OCI-LY3 (cell line): ENCODE measurements around the gene SHC3.

Experiments
- H2AFZ ChIP-seq: fragments of 200-600, 300-600 bp; shearing (Covaris generic); 2 replicates; pipeline ENCODE4 v1.6.0; 2014; ENCODE audit warnings: antibody characterized with exemption, low read depth, low read length
- H3K27ac ChIP-seq: fragments of 200-600, 300-600 bp; sonication (generic); 2 replicates; pipeline ENCODE4 v1.5.1; 2014; ENCODE audit warnings: mild to moderate bottlenecking, low read length, moderate library complexity, mixed read lengths
- H3K27me3 ChIP-seq: fragments of 200-600, 300-600 bp; sonication (generic); 2 replicates; pipeline ENCODE4 v1.6.1; 2014; ENCODE audit warnings: low read depth, low read length, mixed read lengths
- H3K36me3 ChIP-seq: fragments of 200-600, 300-600 bp; sonication (generic); replicated peaks from 2 replicates; pipeline ENCODE3; 2014; ENCODE audit warnings: low read depth, low read length, mixed read lengths
- H3K4me1 ChIP-seq: fragments of 300-600, 200-600 bp; sonication (generic); 2 replicates; pipeline ENCODE4 v1.6.1; 2014; ENCODE audit warnings: low read length, mixed read lengths
- H3K4me2 ChIP-seq: fragments of 200-600, 300-600 bp; sonication (generic); 2 replicates; pipeline ENCODE4 v1.6.1; 2014; ENCODE audit warnings: low read length, mixed read lengths
- H3K4me3 ChIP-seq: fragments of 300-600, 200-600 bp; sonication (generic); 2 replicates; pipeline ENCODE4 v1.5.1; 2014; ENCODE audit warnings: antibody characterized with exemption, mild to moderate bottlenecking, low read length, moderate library complexity
- H3K79me2 ChIP-seq: fragments of 300-600, 200-600 bp; shearing (Covaris generic); 2 replicates; pipeline ENCODE4 v1.6.1; 2014; ENCODE audit warnings: mild to moderate bottlenecking, low read length, mixed read lengths
- H3K9ac ChIP-seq: fragments of 300-600, 200-600 bp; shearing (Covaris generic); 2 replicates; pipeline ENCODE4 v1.6.0; 2014; ENCODE audit warnings: mild to moderate bottlenecking, low read length, moderate library complexity
- H3K9me3 ChIP-seq: fragments of 200-600, 300-600 bp; shearing (Covaris generic); 2 replicates; pipeline ENCODE4 v1.6.1; 2014; ENCODE audit warnings: low read length, mixed read lengths; ENCODE audit not compliant: insufficient read depth
- H4K20me1 ChIP-seq: fragments of 200-600, 300-600 bp; sonication (generic); 2 replicates; pipeline ENCODE4 v1.6.1; 2016; ENCODE audit warnings: low read length, mixed read lengths; ENCODE audit not compliant: insufficient read depth
- EZH2phosphoT487 ChIP-seq: fragments of 200-600 bp; shearing (Covaris generic); IDR thresholded peaks from 2 replicates; pipeline ENCODE4 v1.6.1; 2018; ENCODE audit warnings: antibody characterized with exemption, mixed run types, low read depth
- TF ChIP-seq, protein P1 (sequence below): fragments of 200-600, 300-600 bp; sonication (generic); IDR thresholded peaks from 2 replicates; pipeline ENCODE4 v1.5.1; 2014; ENCODE audit warnings: antibody characterized with exemption, low read length, low read depth

The SHC3 gene

GRCh38 chr9:89000973-89001916 lies 177.4 kb downstream of the SHC3 start:
- H3K27ac ChIP-seq: no peak overlapping the region
- peaks cover 25% of the 10 kb centered on the region for H3K27me3 ChIP-seq
- no peaks in the 10 kb centered on the region for H3K36me3 ChIP-seq
- H3K4me3 ChIP-seq: no peak overlapping the region
- H3K9me3 ChIP-seq: no peaks in the 10 kb centered on the region
- no peak overlapping the region for H3K9ac ChIP-seq
- peak overlapping the region; percentile 38 for H3K4me2 ChIP-seq
- H3K79me2 ChIP-seq: no peaks in the 10 kb centered on the region
- H3K4me1 ChIP-seq: no peaks in the 10 kb centered on the region
- H2AFZ ChIP-seq: no peak overlapping the region
- no peaks in the 10 kb centered on the region for H4K20me1 ChIP-seq
- TF ChIP-seq EZH2phosphoT487: no peak
- TF ChIP-seq, protein P1, sequence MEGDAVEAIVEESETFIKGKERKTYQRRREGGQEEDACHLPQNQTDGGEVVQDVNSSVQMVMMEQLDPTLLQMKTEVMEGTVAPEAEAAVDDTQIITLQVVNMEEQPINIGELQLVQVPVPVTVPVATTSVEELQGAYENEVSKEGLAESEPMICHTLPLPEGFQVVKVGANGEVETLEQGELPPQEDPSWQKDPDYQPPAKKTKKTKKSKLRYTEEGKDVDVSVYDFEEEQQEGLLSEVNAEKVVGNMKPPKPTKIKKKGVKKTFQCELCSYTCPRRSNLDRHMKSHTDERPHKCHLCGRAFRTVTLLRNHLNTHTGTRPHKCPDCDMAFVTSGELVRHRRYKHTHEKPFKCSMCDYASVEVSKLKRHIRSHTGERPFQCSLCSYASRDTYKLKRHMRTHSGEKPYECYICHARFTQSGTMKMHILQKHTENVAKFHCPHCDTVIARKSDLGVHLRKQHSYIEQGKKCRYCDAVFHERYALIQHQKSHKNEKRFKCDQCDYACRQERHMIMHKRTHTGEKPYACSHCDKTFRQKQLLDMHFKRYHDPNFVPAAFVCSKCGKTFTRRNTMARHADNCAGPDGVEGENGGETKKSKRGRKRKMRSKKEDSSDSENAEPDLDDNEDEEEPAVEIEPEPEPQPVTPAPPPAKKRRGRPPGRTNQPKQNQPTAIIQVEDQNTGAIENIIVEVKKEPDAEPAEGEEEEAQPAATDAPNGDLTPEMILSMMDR: peak; percentile 82

- Histone ChIP-seq H3K27ac (no peak overlapping the region), H3K4me1 (no peaks in the 10 kb centered on the region), H3K9me3 (no peaks in the 10 kb centered on the region), H3K27me3 (peaks cover 20% of the 10 kb centered on the region), H3K79me2 (no peaks in the 10 kb centered on the region), H3K4me2 (no peak overlapping the region), H2AFZ (no peak overlapping the region), H3K4me3 (no peak overlapping the region), H3K36me3 (no peaks in the 10 kb centered on the region), H3K9ac (no peak overlapping the region), H4K20me1 (no peaks in the 10 kb centered on the region)
- TF ChIP-seq, protein P1: no peak
- no peak for TF ChIP-seq EZH2phosphoT487
These were observed 178.2 kb downstream of the SHC3 start for GRCh38 chr9:89000371-89000781.

DNA sequence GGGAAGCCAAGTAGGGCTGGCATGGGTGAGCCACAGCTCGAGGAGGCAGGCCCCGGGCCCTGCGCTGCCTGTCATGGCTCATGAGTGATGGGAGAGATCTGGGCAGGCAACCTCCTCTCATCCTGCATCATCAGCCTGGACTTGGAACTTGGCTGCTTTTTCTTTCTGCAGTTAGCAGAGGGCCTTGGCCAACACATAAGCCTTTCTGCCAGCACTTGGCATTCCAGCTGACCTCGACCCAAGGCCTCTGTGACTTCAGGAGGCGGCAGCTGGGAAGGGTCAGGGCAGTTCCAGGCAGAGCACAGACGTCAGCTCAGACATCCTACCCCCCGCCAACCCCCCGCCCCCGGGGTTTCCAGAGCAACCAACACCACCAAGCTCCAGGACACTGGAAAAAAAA lies 179.7 kb downstream of the SHC3 start:
- Histone ChIP-seq H3K79me2 (no peaks in the 10 kb centered on the region), H3K36me3 (no peaks in the 10 kb centered on the region), H3K4me1 (no peaks in the 10 kb centered on the region), H2AFZ (no peak overlapping the region), H3K27ac (no peak overlapping the region), H3K4me3 (no peak overlapping the region), H3K27me3 (peaks cover 16% of the 10 kb centered on the region), H3K9ac (no peak overlapping the region), H3K9me3 (no peaks in the 10 kb centered on the region), H4K20me1 (no peaks in the 10 kb centered on the region), H3K4me2 (no peak overlapping the region)
- TF ChIP-seq EZH2phosphoT487: no peak
- TF ChIP-seq, protein P1: no peak

DNA sequence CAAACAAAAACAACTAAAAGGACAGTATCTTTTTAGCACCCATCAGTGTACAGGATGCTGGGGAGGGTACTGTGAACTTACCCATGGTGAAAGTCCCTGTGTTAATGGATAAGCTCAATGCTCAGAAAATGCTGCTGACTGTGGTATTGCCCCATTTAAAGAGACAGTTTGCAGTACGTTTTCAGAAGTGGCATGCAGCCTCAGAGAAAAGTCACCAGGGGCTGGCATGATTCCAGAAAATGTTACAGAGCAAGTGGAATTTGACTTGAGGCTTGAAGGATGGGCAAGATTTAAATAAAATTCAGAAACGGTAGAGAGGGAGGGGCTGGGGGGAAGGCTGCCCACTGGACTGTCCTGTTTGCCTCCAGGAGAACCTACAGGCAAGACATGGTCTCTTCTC lies 180.1 kb downstream of the SHC3 start:
- Histone ChIP-seq H3K4me3 (no peak overlapping the region), H4K20me1 (no peaks in the 10 kb centered on the region), H2AFZ (no peak overlapping the region), H3K4me1 (no peaks in the 10 kb centered on the region), H3K27ac (no peak overlapping the region), H3K36me3 (no peaks in the 10 kb centered on the region), H3K79me2 (no peaks in the 10 kb centered on the region), H3K9ac (no peak overlapping the region), H3K4me2 (no peak overlapping the region), H3K27me3 (peaks cover 12% of the 10 kb centered on the region), H3K9me3 (no peaks in the 10 kb centered on the region)
- TF ChIP-seq, protein P1: no peak
- TF ChIP-seq EZH2phosphoT487: no peak
